Activated gamma-delta T cell treated with Interleukin-2 at 50 U/mL for 16 hours (primary cell): Measurements from ENCODE around the gene KRT2.

Experiments used
- DNase-seq: peaks from one replicate; pipeline ENCODE4 v3.0.0-alpha.2; 2020

Gene KRT2

GRCh38 chr12:52662093-52662917 lies 10.3 kb upstream of the KRT2 start:
- no peak for DNase-seq

GRCh38 chr12:52661668-52662067 lies 9.7 kb upstream of the KRT2 start:
- no peak for DNase-seq

- DNase-seq = no peak
Measured at GRCh38 chr12:52660934-52661499, 9.0 kb upstream of the KRT2 start.

GRCh38 chr12:52659951-52660350 lies 7.9 kb upstream of the KRT2 start:
- DNase-seq = no peak

GRCh38 chr12:52659395-52659794 lies 7.4 kb upstream of the KRT2 start:
- no peak for DNase-seq

GRCh38 chr12:52658196-52658595 lies 6.2 kb upstream of the KRT2 start:
- no peak for DNase-seq

- no peak for DNase-seq
Measured at GRCh38 chr12:52657250-52657902, 5.4 kb upstream of the KRT2 start.

- DNase-seq = no peak
Measured at GRCh38 chr12:52656616-52657015, 4.6 kb upstream of the KRT2 start.

- no peak for DNase-seq
Measured at GRCh38 chr12:52655720-52656124, 3.7 kb upstream of the KRT2 start.

GRCh38 chr12:52655251-52655650 lies 3.2 kb upstream of the KRT2 start:
- DNase-seq = no peak

- no peak for DNase-seq
Measured at GRCh38 chr12:52650520-52651081, 1.4 kb downstream of the KRT2 start.

GRCh38 chr12:52649066-52649465 lies 2.9 kb downstream of the KRT2 start:
- no peak for DNase-seq

- no peak for DNase-seq
Measured at GRCh38 chr12:52648012-52648550, 3.9 kb downstream of the KRT2 start.

GRCh38 chr12:52647601-52648000 lies 4.4 kb downstream of the KRT2 start:
- DNase-seq = no peak

- no peak for DNase-seq
Measured at GRCh38 chr12:52646613-52647012, 5.4 kb downstream of the KRT2 start.

GRCh38 chr12:52645982-52646381 lies 6.0 kb downstream of the KRT2 start:
- no peak for DNase-seq

- peak; percentile 52 for DNase-seq
Measured at GRCh38 chr12:52645120-52645761, 6.8 kb downstream of the KRT2 start.

GRCh38 chr12:52644078-52644415 lies 8.0 kb downstream of the KRT2 start:
- no peak for DNase-seq

- no peak for DNase-seq
Measured at GRCh38 chr12:52643233-52644077, 8.6 kb downstream of the KRT2 start.

GRCh38 chr12:52641468-52641867 lies 10.5 kb downstream of the KRT2 start:
- no peak for DNase-seq

- DNase-seq = no peak
Measured at GRCh38 chr12:52637299-52637698, 14.7 kb downstream of the KRT2 start.

- DNase-seq = no peak
Measured at GRCh38 chr12:52636592-52637258, 15.3 kb downstream of the KRT2 start.
